ENCODE measurements around the gene CAMK2B.

GRCh38 chr7:44288811-44289340 is 36.5 kb downstream of the CAMK2B start:
- TF ChIP-seq CTCF (IDR thresholded peaks at IDR 0.05; ENCODE audit: low read length), result no peak
- TF ChIP-seq EZH2 (optimal IDR thresholded peaks at IDR 0.05; ENCODE audit: low read depth, low read length), result no peak
- TF ChIP-seq EZH2phosphoT487 (IDR thresholded peaks at IDR 0.05; ENCODE audit: low read length), result no peak

Measured in MM.1S (cell line).